GM12878 (cell line): Measurements from ENCODE around the gene AFTPH. TPM values are rescaled to one million over a fixed set of nuclear protein-coding genes. Genes with fewer than 3 reads are reported as not detected.
A peak's percentile ranks its signal among the peaks of the same experiment; 100 is the strongest.

Source experiments
- HSF1 ChIP-seq: fragments of 150-350 bp; IDR thresholded peaks from 2 replicates; pipeline ENCODE4 v1.6.1; 2014; ENCODE audit warnings: mild to moderate bottlenecking, low read depth, low read length
- KAT2A ChIP-seq: conservative IDR thresholded peaks from 2 replicates; pipeline ENCODE4 v1.6.1; 2011; ENCODE audit warnings: low read depth, low read length; ENCODE audit not compliant: control insufficient read depth
- MTA3 ChIP-seq: IDR thresholded peaks from 2 replicates; pipeline ENCODE4 v1.6.1; 2012; ENCODE audit warnings: low read length, inconsistent platforms, borderline replicate concordance
- NFIC ChIP-seq: IDR thresholded peaks from 2 replicates; pipeline ENCODE4 v1.6.1; 2012; ENCODE audit warnings: low read depth, mild to moderate bottlenecking, inconsistent platforms, low read length, moderate library complexity
- NFYB ChIP-seq: IDR thresholded peaks from 2 replicates; pipeline ENCODE4 v1.6.1; 2011; ENCODE audit warnings: low read depth, mild to moderate bottlenecking, low read length, improper control_type of control experiment, moderate library complexity; ENCODE audit not compliant: insufficient read depth
- SIX5 ChIP-seq: IDR thresholded peaks from 2 replicates; pipeline ENCODE4 v1.6.1; 2011; ENCODE audit warnings: mild to moderate bottlenecking, low read depth, low read length, moderate library complexity; ENCODE audit not compliant: severe bottlenecking
- SRF ChIP-seq, 2 experiments: IDR thresholded peaks; 2 replicates each; pipeline ENCODE4 v1.6.1; 2011; ENCODE audit warnings: low read depth in 2 of 2, low read length in 2 of 2, mild to moderate bottlenecking in 1 of 2, moderate library complexity in 1 of 2
- TARDBP ChIP-seq: IDR thresholded peaks from 2 replicates; pipeline ENCODE4 v1.6.1; 2016; ENCODE audit warnings: borderline replicate concordance
- YY1 ChIP-seq: IDR thresholded peaks from 2 replicates; pipeline ENCODE4 v1.6.1; 2011; ENCODE audit warnings: low read depth, mild to moderate bottlenecking, low read length
- ZNF24 ChIP-seq: fragments of 450-650 bp; IDR thresholded peaks from 2 replicates; pipeline ENCODE4 v1.6.1; 2017; ENCODE audit warnings: antibody characterized with exemption, mild to moderate bottlenecking
- polyA plus RNA-seq, 11 experiments: library from polyadenylated mRNA; depleted of rRNA in 4 of 11; unstranded in 6 of 11; stranded (reverse) in 5 of 11; fragments of >200 nt; fragmentation: Nextera tagmentation in 4 of 11; fragmentation: Illumina TruSeq in 1 of 11; extraction: Ambion mirVana in 4 of 11; extraction: Trizol in 1 of 11; gene quantifications; 1 replicate in 1 of 11; 2 replicates in 10 of 11; pipeline versions ENCODE4 v1.2.1 to v1.2.3, GENCODE V29; 2011 to 2016; ENCODE audit warnings: inconsistent platforms in 2 of 11, missing spikeins in 2 of 11, low read depth in 1 of 11
- total RNA-seq, 4 experiments: library from RNA; depleted of rRNA in 3 of 4; stranded (reverse); fragments of >200 nt in 3 of 4; fragmentation: Illumina TruSeq in 1 of 4; extraction: Trizol in 1 of 4; gene quantifications; 2 replicates each; pipeline versions ENCODE4 v1.2.1 to v1.2.3, GENCODE V29; 2013 to 2021
- TF ChIP-seq, protein P1 (sequence below): fragments of 450-650 bp; IDR thresholded peaks from 2 replicates; pipeline ENCODE4 v1.6.1; 2014; ENCODE audit warnings: mild to moderate bottlenecking

The AFTPH gene
- total and polyA plus RNA-seq, 10 of the 15 experiments (the other 5 are each of a cell fraction or from before 2014, with no cell fraction given): 25.6 to 77.3 (median 39.5) TPM

GRCh38 chr2:64522843-64523428 is 1.2 kb upstream of the AFTPH start (continued):
- TF ChIP-seq, protein P1, sequence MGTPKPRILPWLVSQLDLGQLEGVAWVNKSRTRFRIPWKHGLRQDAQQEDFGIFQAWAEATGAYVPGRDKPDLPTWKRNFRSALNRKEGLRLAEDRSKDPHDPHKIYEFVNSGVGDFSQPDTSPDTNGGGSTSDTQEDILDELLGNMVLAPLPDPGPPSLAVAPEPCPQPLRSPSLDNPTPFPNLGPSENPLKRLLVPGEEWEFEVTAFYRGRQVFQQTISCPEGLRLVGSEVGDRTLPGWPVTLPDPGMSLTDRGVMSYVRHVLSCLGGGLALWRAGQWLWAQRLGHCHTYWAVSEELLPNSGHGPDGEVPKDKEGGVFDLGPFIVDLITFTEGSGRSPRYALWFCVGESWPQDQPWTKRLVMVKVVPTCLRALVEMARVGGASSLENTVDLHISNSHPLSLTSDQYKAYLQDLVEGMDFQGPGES: no peak
- 0 out of 2 replicates have a peak, but pooled peaks have one; percentile 13 for TF ChIP-seq NFIC
- no peak for TF ChIP-seq ZNF24
- TF ChIP-seq SRF (IDR thresholded peaks at IDR 0.05; ENCODE audit: low read depth in 2 of 2, low read length in 2 of 2): peak in 1 of 2 experiments; percentile 54; a peak in 1 of 4 replicates
- TF ChIP-seq NFYB: no peak
- TF ChIP-seq KAT2A: no peak
- no peak for TF ChIP-seq HSF1
- TF ChIP-seq SIX5: peak; percentile 3
- TF ChIP-seq MTA3: 0 out of 2 replicates have a peak, but pooled peaks have one; percentile 58
- 0 out of 2 replicates have a peak, but pooled peaks have one; percentile 52 for TF ChIP-seq YY1
- TF ChIP-seq TARDBP: no peak
